T-helper 9 cell (primary cell): ENCODE measurements around the gene ADGRG6.

Source experiments
- DNase-seq: peaks from one replicate; pipeline ENCODE4 v3.0.0-alpha.2; 2020

ADGRG6 gene

DNA sequence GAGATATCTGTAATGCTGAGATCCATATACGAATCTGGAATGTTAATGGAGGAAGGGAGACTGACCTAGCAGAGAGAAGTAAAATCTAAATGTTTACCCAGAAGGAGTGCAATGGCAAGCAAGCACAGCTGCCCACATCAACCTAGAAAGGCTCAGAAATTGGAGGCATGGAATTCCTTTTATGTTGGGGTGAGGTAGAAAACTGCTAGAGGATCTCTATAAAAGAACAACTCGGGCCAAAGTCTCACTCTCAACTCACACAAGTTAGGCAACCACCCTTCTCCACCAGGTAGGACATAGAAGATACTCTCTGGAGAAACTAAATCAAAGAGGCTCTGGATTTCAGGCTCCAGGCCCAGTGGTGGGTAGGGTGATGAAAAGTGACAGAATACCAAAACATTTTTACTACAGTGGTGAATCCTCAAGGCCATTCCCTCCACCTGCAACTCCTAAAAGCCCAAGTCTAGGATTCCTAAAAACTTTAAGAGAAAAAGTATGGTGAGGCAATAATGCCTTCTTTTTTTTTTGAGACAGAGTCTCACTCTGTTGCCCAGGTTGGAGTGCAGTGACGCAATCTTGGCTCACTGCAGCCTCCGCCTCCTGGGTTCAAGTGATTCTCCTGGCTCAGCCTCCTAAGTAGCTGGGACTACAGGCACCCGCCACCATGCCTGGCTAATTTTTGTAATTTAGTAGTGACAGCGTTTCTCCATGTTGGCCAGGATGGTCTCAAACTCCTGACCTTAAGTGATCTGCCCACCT, 9.5 kb upstream of the ADGRG6 start:
- no peak for DNase-seq

DNA sequence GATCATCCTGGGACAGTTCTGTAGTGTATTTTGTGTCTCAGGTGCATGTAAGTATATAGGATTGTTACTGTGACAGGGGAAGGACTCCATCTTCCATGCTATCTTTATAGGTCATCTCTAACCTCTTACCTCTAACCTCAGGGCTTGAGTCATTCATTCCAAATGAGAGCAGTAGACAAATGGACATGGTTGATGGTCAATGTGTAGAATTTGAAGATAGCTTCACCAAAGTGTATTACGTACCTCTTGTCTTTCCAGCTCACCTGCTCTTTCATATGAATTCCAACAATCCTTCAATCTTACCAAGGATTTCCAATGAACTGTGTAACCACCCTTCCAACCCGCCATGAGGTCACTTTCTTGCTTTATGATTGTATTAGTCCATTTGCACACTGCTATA, 8.7 kb upstream of the ADGRG6 start:
- DNase-seq, result no peak

DNA sequence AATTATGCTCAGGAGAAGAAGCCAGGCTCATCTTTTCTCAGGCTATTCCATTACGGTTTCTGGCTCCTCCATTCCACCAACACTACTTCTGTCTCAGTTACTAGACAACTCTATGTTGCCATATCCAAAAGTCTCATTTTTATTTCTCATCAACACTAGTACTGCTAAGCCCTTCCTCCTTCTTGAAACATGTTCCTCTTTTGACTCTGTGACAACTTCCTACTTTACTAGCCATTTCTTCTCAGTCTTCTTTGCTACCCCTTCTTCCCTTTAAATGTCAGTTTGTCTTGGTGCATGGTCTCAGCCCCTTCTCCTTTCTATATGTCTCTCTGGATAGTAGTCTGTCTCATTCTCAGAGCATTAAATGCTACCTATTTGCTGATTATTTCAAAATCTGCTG, 7.1 kb upstream of the ADGRG6 start:
- no peak for DNase-seq

DNA sequence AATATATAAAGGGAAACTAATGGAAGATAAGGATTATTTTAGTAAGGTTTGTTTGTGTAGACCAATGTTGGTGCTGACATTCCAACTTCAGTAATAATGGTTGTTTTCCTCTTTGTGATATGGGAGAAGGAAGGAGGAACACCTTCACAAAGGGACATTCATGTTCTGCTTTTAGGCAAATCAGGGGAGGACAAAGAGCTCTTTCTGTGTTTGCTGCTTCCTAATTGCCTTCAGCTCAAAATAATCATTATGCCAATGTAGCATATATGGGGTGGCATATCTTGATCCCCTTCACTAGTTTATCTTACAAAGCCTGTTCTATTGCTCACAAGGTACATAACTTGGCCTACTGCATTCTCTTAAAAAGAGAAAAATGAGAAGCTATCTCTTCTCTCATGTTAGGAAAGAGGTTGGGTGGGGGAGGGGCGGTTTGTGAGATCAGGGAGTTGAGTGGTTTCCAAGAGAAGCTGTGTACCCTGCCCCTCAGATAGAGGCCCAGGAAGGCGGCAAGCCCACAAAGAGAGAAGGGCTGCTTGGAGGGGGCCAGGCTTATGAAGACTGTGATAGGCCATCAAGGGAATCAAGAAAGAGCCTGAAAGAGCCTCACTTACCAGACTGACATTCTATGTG, 4.7 kb upstream of the ADGRG6 start:
- DNase-seq, result no peak

DNA sequence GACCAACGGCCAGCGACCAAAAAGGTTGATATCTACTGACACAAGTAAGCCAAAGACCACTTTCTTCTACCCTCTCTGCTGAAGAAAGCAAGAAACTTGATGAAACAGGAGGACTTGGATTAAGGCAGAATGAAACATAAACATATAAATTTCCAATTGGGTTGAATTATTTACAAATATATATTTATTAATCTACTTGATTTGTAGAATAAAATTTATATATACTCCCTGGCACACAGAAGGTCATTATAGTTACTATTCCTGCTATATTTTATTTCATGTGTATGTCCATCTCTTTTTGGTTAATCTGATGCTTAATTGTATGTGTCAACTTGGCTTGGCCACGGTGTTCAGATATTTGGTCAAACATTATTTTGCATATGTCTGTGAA, 4.2 kb upstream of the ADGRG6 start:
- DNase-seq, result no peak

DNA sequence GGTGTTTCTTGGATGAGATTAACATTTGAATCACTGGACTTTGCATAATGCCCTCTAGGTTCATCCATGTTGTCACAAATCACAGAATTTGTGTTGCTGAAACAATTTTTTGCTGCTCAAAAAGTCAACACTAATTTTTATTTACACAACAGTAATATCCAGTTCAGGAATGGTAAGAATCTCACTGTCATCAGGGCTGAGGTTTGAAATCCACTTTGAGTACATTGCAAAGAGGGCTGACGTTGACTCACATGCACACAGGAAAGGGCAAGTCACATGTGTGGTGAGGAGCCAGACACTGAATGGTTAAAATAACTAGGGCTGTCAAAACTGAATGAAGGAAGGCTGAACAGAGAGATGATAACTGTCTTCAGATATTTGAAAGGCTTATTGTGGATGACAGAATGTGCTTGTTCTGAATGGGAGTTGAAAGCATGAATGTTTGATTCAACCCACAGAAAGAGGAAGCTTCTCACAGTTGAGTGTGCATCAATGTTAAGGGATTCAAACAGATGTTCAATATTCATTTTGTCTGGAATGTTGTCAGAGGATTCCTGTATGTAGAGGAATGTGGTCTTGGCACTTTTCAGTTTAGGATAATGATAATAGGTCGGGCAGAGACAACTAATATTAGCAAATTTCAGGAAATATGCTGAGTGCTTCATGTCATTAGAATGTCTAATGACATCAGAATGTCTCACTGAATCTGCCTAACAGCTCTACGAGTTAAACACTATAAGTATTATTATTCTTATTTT, 3.6 kb upstream of the ADGRG6 start:
- DNase-seq, result no peak

DNA sequence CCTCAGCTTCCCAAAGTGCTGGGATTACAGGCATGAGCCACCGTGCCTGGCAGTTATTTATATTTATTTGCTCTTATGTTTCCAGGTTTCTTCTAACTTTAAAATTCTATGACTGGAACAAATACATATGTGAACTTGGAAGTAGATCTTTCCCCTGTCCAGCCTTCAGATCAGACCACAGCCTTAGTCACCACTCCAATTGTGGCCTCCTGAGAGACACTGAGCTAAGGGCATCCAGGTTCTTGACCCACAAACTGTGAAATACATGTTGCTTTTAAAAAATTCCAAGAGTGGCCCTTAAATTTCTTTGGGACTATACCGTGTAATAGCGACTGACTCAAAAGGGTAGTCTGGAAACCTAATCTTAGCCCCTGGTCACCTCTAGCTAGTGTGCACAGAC, 1.5 kb upstream of the ADGRG6 start:
- no peak for DNase-seq

DNA sequence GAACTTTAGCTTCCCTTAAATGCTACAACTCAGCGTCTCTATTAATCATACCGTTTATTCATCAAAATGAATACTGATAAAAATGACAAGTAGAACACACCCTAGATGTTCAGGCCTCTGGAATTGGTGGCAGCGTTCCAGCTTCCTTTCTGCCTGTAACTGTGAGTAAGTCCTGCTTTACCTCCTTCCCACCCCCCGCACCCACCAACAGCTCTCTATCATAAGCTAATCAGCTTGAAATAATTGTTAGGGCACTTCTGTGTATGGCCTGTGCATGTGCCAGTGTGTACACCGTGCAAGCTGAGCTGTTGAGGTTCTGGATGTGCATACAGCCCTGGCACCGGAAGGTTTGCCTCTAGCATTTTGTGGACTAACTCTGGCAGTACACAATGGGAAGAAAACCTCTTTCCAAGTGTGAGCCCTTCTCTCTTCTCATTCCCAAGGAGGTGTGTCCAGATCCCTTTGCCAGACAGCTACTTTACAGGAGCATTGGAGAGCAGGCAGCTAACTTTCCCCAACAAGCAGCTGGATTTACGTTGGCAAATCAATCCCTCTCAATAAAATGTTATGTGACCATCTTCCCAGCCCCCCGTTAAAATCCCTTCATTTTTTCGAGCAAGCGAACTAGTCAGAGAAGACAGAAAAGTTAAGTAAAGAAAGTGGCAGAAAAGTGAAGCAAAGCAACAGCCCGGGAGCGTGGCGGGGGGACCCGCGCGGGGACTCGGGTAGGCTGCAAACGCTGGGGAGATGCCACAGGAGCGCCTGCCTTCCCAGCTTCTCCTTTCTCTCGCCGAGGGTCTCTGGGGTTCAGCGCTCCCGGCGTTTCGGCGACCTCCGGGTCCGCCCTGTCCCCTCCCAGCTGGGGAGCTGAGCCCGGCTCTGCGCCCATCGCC, 803 bp upstream of the ADGRG6 start:
- no peak for DNase-seq

DNA sequence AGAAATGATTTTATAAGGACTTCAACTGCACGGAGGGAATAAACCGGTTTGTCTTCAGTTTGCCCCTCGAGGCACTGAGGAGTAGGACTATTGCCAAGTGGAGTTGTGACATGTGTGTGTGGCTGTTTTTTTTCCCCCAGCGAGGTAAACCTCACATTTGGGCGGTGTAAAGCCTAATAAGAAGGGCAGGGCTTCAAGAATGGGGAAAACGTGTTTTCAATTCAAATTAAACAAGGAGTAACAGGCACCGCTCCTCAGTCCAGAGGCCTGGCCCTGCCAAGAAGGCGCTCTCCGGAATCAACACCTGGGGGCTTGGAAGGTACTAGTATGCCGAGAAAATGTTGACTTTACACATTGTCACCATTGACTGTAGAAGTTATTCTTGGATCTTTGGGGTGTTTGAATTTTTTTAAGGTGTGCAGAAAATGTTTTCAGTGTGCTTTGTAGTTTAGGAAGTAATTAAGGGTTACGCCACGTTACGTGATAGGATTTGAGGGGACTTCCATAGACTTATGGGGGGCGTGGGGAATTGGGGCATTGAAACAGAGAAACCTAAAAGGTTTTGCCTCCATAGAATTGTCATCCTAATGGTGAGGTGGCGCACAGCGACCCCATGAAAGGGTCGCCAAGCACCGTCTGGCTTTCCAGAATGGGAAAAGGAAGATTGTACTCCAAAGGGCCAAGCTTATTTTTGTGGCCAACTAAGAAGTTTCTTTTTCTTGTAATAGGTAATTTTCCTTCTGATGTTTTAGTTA, 791 bp downstream of the ADGRG6 start:
- DNase-seq, result no peak

DNA sequence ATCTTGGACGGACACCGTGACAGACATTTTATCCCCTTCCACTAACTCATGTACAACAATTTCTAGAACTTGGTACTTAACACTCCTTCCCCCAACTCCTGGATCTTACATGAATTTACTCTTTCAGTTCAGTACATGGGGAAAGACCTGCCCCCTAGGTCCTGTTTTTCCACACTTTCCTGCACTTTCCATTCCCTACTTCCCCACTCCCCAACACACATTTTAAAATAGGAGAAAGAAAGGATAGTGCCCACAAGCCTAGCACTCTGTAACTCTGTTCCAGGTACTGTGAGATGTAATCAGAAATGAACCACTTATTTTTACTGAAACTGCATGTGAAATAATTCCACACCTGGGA, 1.3 kb downstream of the ADGRG6 start:
- DNase-seq, result no peak

DNA sequence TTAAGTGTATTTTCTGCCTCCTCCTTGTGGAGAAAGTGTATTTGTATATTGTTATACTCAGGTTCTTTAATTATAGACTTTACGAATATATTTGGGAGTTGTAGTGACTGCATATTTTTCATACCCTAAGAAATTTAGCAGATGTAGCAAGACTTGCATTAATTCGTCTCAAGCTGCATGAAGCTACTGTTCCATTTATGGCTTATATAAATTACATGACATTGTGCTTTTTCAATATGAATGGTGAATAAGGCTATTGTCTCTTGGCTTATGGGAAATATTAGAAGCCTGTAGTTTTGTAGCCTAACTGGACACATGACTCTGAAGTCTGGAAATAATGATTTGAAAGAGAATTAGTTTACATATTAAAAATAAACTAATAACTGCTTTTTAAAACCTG, 2.4 kb downstream of the ADGRG6 start:
- no peak for DNase-seq

DNA sequence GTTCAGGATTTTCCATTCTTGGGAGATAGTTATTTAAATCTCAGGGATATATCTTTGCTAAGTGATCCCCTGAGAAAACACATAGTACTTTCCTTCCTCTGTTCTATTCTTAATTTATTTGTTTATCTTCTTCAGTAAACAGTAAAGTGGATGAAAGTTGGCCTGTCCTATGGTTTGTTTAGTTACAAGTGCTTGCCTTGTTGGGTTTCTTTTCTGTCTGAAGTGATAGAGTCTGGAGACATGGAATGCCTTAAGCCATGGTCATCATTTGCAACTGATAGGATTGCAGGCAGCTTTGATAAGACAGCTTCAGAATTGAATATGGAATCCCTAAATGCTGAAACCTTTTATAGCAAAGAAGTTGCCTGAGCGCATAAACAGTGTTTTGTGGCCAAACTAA, 4.9 kb downstream of the ADGRG6 start:
- DNase-seq, result no peak

DNA sequence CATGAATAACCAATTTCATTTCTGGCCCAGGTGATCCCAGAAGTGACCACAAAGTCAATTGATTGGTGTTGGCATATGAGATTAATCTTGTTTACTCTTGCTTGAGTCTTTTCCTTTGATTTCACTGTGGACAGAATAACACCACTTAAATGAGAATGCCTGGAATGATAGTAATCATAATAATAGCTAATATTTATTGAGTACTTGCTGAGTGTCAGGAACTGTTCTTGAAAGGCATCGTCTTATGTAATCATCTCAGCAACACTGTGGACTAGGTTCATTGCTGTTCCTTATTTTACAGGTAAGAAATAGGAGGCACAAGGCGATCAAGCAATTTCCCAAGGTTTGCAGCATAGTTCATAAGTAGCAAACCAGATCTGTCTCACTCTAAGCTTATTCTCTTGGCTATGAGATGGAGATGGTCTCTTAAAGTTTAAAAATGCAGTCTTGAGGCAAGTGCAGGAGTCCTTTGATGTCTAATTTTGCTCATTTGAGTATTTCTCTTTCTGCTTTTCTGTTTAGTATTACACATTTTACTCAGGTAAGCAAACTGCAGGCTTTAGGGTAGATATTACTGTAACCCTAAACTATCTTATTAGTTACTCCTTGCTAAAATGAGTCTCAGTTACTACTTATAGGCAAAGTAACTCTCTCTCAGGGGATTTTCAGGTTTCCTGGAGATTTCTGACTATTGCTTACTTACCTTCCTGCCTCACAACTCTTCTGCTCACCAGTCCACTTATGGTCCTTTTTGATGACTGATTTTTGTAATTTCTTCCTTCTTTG, 6.3 kb downstream of the ADGRG6 start:
- DNase-seq, result no peak

DNA sequence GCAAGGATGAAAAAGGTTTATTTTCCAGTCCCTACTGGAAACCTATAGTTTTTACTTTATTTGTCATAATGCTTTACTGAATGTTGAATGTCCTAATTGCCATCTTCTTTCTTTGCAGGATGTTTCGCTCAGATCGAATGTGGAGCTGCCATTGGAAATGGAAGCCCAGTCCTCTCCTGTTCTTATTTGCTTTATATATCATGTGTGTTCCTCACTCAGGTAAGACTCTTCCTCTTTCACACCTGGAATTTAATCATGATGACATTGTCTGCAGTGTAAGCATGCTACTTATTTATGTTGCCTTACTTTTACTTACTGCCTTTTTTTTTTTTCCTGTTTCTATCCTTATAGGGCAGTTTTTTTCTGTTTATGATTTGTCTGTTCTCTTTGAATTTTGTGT, 7.6 kb downstream of the ADGRG6 start:
- no peak for DNase-seq

DNA sequence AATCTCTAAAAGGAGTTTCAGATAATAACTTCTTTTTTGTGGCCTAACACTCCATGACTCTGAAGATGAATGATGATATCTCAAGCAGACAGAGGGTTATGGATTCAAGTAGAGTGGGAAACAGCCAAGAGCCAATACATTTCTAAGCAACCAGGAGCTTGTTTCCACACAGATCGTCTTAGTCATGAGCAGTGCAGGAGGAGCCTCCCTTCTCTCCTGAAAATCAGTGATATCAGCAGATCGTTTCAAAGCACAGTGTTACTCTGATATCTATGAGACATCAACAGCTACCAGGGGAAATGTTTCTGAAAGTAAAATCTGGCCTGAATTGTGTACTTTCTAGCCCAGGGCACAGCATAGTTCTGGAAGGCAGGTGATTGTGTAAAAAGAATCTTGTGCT, 11.5 kb downstream of the ADGRG6 start:
- DNase-seq, result no peak

DNA sequence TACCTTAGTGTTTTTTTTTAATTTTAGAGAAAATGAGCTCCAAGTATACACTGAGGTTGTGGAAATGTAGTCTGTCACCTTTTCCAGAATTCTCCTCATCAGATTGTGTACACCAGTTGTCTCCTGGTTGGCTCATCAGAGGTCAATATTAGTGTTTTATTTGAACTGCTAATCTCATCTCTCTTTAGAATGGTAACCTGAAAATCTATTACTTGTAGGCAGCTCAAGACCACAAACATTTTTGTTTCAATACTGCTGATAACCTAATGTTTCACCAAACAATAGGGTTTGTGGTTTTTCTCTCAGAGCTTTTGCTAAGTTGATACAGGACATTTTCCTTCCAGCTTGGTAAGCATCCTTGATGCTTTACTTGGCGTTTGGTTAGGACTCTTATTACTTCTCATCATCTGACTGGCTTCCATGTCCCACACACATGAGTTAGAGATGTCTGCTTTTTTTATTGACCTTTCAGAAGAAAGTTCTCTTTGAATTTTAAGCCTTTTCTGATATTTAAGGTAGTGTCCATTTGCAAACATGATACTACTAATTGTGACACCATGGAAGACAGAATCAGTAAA, 15.1 kb downstream of the ADGRG6 start:
- no peak for DNase-seq

DNA sequence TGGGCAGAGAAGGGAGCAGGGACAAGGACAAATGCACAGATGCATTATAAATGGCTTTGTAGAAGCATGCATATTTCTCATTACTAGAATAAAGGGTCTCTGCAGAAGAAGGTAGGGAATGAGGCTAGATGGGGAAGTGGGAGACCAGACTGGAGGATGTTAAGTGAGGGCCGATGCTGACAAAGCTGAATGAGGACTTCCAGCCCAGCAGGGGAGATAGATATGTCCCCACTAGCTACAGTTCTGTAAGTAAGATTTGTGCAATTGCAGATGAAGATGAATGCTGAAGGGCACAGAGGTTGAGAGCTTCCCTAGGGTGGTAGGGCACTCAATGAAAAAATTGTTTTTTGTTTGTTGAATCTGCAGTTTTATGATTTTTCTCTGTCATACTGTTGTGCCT, 16.9 kb downstream of the ADGRG6 start:
- DNase-seq, result no peak

DNA sequence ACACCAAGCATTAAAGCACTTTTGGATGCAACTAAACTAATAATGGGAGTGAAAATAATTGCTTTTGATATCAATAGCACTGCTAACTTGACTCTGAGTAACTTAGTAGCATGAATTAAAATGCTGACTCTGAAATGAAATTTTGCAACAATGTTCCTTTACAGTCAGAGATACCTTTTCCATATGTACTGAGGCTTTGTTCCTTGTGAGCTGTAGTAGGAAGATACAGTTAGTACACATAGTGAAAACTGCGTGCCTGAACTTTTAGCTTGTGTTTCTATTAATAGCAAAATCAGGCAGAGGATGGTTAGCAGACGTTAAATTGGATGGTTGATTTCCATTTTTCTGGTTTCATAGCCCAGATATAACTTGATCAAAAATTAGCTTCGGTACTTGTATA, 18.6 kb downstream of the ADGRG6 start:
- no peak for DNase-seq

DNA sequence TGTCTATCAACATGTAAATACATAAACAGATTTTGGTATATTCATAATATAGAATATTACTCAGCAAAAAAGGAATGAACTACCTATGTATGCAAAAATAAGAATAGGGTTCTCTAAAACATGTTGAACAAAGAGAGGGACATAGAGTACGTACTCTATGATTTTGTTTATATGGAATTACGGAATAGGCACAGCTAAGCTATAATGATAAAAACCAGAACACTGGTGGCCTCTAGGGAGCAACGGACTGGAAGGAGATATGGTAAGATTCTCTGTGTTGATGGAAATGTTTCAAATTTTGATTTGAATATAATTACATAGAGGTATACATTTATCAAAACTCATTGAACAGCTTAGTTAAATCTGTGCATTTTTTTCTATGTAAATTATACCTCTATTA, 19.6 kb downstream of the ADGRG6 start:
- DNase-seq, result no peak

DNA sequence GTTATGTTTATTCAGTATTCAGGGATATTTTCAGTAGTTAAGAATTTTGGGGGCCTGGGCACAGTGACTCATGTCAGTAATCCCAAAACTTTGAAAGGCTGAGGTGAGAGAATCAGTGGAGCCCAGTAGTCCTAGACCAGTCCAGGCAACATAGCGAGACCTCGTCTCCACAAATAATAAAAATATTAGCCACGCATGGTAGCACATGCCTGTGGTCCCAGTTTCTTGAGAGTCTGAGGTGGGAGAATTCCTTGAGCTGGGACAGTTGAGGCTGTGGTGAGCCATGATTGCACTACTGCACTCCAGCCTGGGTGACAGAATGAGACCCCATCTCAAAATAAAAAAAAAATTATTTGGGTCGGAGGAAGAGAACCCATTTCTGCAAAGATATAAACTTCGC, 20.3 kb downstream of the ADGRG6 start:
- no peak for DNase-seq

DNA sequence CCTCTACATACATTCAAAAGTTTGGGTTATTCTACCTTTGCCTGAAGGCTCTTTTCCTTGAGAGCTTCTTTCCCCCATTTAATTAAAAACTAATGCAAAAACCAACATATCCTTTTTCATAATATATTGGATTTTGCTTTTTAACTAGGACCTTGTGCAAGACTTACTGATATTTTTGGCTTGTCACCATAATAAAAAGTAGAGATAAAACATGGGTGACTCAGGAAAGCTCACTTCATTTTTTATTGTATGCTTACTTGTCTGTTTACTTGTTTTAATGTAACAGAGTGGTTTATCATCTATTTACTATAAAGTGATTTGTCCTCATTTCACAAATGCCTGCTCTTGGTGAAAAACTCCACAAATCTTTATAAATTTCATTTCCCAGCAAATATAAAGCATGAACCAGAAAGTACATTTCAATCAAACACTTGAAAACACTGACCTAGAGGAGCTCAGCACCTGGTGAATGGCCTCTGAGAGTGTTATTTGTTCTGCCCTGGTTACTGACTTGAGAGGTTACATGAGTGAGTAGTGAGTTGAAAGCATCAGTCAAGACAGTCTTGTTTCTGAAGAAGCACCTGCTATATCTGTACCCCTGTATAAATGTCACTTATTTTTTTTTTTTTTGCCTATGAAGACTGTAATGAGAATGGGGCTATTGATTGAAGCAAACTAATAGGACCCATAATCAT, 20.8 kb downstream of the ADGRG6 start:
- no peak for DNase-seq
